GM23338 (cell line): ENCODE results near the gene RRAD. TPM values are rescaled to one million over a fixed set of nuclear protein-coding genes. Genes with fewer than 3 reads are reported as not detected.

Experiments used
- ATAC-seq: fragments of 200-7000 bp; cut with Tn5 transposase; 3 replicates; pipeline ENCODE4 v1.9.1; 2020
- DNase-seq: peaks from one replicate; pipeline ENCODE4 v3.0.0-alpha.2; 2015; ENCODE audit warnings: low spot score
- H2AFZ ChIP-seq: fragments of 200-600 bp; sonication (generic); 2 replicates; pipeline ENCODE4 v1.8.0; 2016; ENCODE audit warnings: antibody characterized with exemption, mild to moderate bottlenecking, moderate library complexity
- H3F3A ChIP-seq: fragments of 200-600 bp; sonication (generic); replicated peaks from 2 replicates; pipeline ENCODE4 v1.8.0; 2017; ENCODE audit warnings: antibody characterized with exemption, mixed run types, low read depth
- H3K27ac ChIP-seq: fragments of 200-600 bp; sonication (generic); 2 replicates; pipeline ENCODE4 v1.6.1; 2016; ENCODE audit warnings: low read depth
- H3K27me3 ChIP-seq: fragments of 200-600 bp; sonication (generic); 2 replicates; pipeline ENCODE4 v1.8.0; 2016; ENCODE audit warnings: mild to moderate bottlenecking, mixed run types, moderate library complexity; ENCODE audit not compliant: insufficient read depth
- H3K36me3 ChIP-seq: fragments of 200-600 bp; sonication (generic); 2 replicates; pipeline ENCODE4 v1.8.0; 2016; ENCODE audit warnings: mild to moderate bottlenecking; ENCODE audit not compliant: insufficient read depth
- H3K4me1 ChIP-seq: fragments of 200-600 bp; sonication (generic); 2 replicates; pipeline ENCODE4 v1.8.0; 2016; ENCODE audit warnings: mild to moderate bottlenecking, moderate library complexity; ENCODE audit not compliant: insufficient read depth
- H3K4me2 ChIP-seq: fragments of 200-600 bp; sonication (generic); 2 replicates; pipeline ENCODE4 v1.7.1; 2017; ENCODE audit warnings: mixed run types
- H3K4me3 ChIP-seq: fragments of 200-600 bp; sonication (generic); 2 replicates; pipeline ENCODE4 v1.6.1; 2016; ENCODE audit warnings: mixed run types
- H3K79me2 ChIP-seq: fragments of 200-600 bp; sonication (generic); replicated peaks from 2 replicates; pipeline ENCODE4 v1.8.0; 2017; ENCODE audit warnings: mild to moderate bottlenecking; ENCODE audit not compliant: insufficient read depth
- H3K9me2 ChIP-seq: fragments of 200-600 bp; sonication (generic); 2 replicates; pipeline ENCODE4 v1.8.0; 2017; ENCODE audit not compliant: insufficient read depth
- H4K20me1 ChIP-seq: fragments of 200-600 bp; sonication (generic); replicated peaks from 2 replicates; pipeline ENCODE4 v1.8.0; 2017; ENCODE audit warnings: mild to moderate bottlenecking; ENCODE audit not compliant: insufficient read depth
- H3K27ac Mint-ChIP-seq: 2 replicates; pipeline ENCODE4 v1.8.0; 2020; ENCODE audit warnings: inconsistent platforms, mild to moderate bottlenecking, moderate library complexity, mixed read lengths
- H3K27me3 Mint-ChIP-seq: 3 replicates; pipeline ENCODE4 v1.8.0; 2022; ENCODE audit warnings: low read depth, mild to moderate bottlenecking, moderate library complexity, mixed read lengths, inconsistent platforms; ENCODE audit not compliant: insufficient read depth, poor library complexity
- H3K36me3 Mint-ChIP-seq: 3 replicates; pipeline ENCODE4 v1.8.0; 2021; ENCODE audit warnings: low read depth, mild to moderate bottlenecking, inconsistent platforms, moderate library complexity, mixed read lengths
- H3K4me1 Mint-ChIP-seq: 3 replicates; pipeline ENCODE4 v1.8.0; 2020; ENCODE audit warnings: mild to moderate bottlenecking, inconsistent platforms, mixed read lengths
- H3K4me3 Mint-ChIP-seq: 3 replicates; pipeline ENCODE4 v1.8.0; 2021; ENCODE audit warnings: moderate library complexity, mild to moderate bottlenecking, inconsistent platforms, mixed read lengths
- H3K9me3 Mint-ChIP-seq: 3 replicates; pipeline ENCODE4 v1.8.0; 2020; ENCODE audit warnings: moderate library complexity, mild to moderate bottlenecking, inconsistent platforms, mixed read lengths
- CREB1 ChIP-seq: fragments of 250-450 bp; sonication (Bioruptor Pico); IDR thresholded peaks from 2 replicates; pipeline ENCODE4 v1.5.0; 2020; ENCODE audit warnings: low read depth, mild to moderate bottlenecking, moderate library complexity
- CTCF ChIP-seq, 2 experiments: fragments of 200-600 bp in 1 of 2; sonication (generic) in 1 of 2; conservative IDR thresholded peaks; 2 replicates each; pipeline versions ENCODE4 v1.5.1 to v1.6.1; 2016 to 2017; ENCODE audit warnings: antibody characterized with exemption in 2 of 2, low read depth in 2 of 2, mild to moderate bottlenecking in 2 of 2, moderate library complexity in 1 of 2
- ETS1 ChIP-seq: IDR thresholded peaks from 2 replicates; pipeline ENCODE4 v1.6.1; 2016; ENCODE audit warnings: antibody characterized with exemption
- EZH2 ChIP-seq: fragments of 200-600 bp; sonication (generic); IDR thresholded peaks from one replicate; pipeline ENCODE4 v1.8.0; 2017; ENCODE audit warnings: antibody characterized with exemption, mild to moderate bottlenecking, low read depth; ENCODE audit not compliant: unreplicated experiment
- EZH2phosphoT487 ChIP-seq: fragments of 200-600 bp; sonication (generic); IDR thresholded peaks from one replicate; pipeline ENCODE4 v1.8.1; 2018; ENCODE audit warnings: antibody characterized with exemption; ENCODE audit not compliant: unreplicated experiment
- JUNB ChIP-seq: IDR thresholded peaks from one replicate; pipeline ENCODE4 v1.6.1; 2016; ENCODE audit warnings: antibody characterized with exemption; ENCODE audit not compliant: unreplicated experiment
- NANOG ChIP-seq: IDR thresholded peaks from 2 replicates; pipeline ENCODE4 v1.6.1; 2016; ENCODE audit warnings: antibody characterized with exemption, borderline replicate concordance
- POLR2AphosphoS5 ChIP-seq: IDR thresholded peaks from 2 replicates; pipeline ENCODE4 v1.6.1; 2016; ENCODE audit warnings: antibody characterized with exemption, low read depth
- REST ChIP-seq: IDR thresholded peaks from one replicate; pipeline ENCODE4 v1.6.1; 2018; ENCODE audit warnings: antibody characterized with exemption; ENCODE audit not compliant: unreplicated experiment
- STAT1 ChIP-seq: IDR thresholded peaks from one replicate; pipeline ENCODE4 v1.6.1; 2016; ENCODE audit warnings: antibody characterized with exemption; ENCODE audit not compliant: unreplicated experiment
- ZNF114 ChIP-seq: fragments of 250-450 bp; sonication (Bioruptor Pico); IDR thresholded peaks from 2 replicates; pipeline ENCODE4 v1.5.0; 2020; ENCODE audit warnings: mild to moderate bottlenecking, moderate library complexity
- ZNF331 ChIP-seq: fragments of 250-450 bp; sonication (Bioruptor Pico); IDR thresholded peaks from 2 replicates; pipeline ENCODE4 v1.5.0; 2020; ENCODE audit warnings: low read depth, mild to moderate bottlenecking, moderate library complexity
- ZNF462 ChIP-seq: fragments of 250-450 bp; sonication (Bioruptor Pico); IDR thresholded peaks from 2 replicates; pipeline ENCODE4 v1.5.0; 2020; ENCODE audit warnings: mild to moderate bottlenecking, moderate library complexity
- polyA plus RNA-seq: library from polyadenylated mRNA; unstranded; fragments of >200 nt; fragmentation: Nextera tagmentation; extraction: Ambion mirVana; gene quantifications from 2 replicates; pipeline ENCODE4 v1.2.1, GENCODE V29; 2016
- total RNA-seq: library from RNA; depleted of rRNA; stranded (reverse); fragments of >200 nt; shearing (Covaris generic); gene quantifications from 2 replicates; pipeline ENCODE4 v1.2.3, GENCODE V29; 2014

Gene RRAD
- total and polyA plus RNA-seq, 2 experiments from 2014 or later: 0.18 TPM; not detected in 1

GRCh38 chr16:66958857-66959703 is 33.7 kb upstream of the RRAD start:
- H3K27ac Mint-ChIP-seq: no peak overlapping the region
- no peak overlapping the region for H3K4me3 ChIP-seq
- H3K4me2 ChIP-seq: no peak overlapping the region
- H4K20me1 ChIP-seq: no peaks in the 10 kb centered on the region; the same call in 1 of the 2 replicates
- no peak overlapping the region for H3K4me3 Mint-ChIP-seq
- TF ChIP-seq CTCF (conservative IDR thresholded peaks at IDR 0.05; ENCODE audit: low read depth in 2 of 2) (no peak), ZNF331 (no peak), JUNB (no peak), POLR2AphosphoS5 (no peak), ETS1 (no peak), NANOG (no peak), ZNF462 (CRISPR knock-in tag) (no peak), EZH2 (no peak), EZH2phosphoT487 (no peak), ZNF114 (CRISPR knock-in tag) (no peak), CREB1 (CRISPR knock-in tag) (no peak), REST (no peak), STAT1 (no peak)
- no peaks in the 10 kb centered on the region for H3K9me2 ChIP-seq
- no peaks in the 10 kb centered on the region for H3K79me2 ChIP-seq
- H3K27me3 ChIP-seq: no peaks in the 10 kb centered on the region
- no peaks in the 10 kb centered on the region; the same call in 2 of the 3 replicates for H3K9me3 Mint-ChIP-seq
- no peak overlapping the region for H2AFZ ChIP-seq
- no peaks in the 10 kb centered on the region for H3K4me1 ChIP-seq
- no peaks in the 10 kb centered on the region for H3K36me3 Mint-ChIP-seq
- H3F3A ChIP-seq: no peaks in the 10 kb centered on the region
- peaks cover 10% of the 10 kb centered on the region; the same call in 2 of the 3 replicates for H3K4me1 Mint-ChIP-seq
- H3K27ac ChIP-seq: no peak overlapping the region
- peaks cover 8% of the 10 kb centered on the region for H3K27me3 Mint-ChIP-seq
- no peak for DNase-seq
- no peaks in the 10 kb centered on the region for H3K36me3 ChIP-seq
- no peak for ATAC-seq
